Neutrophil (primary cell): ENCODE measurements around the gene IGSF9.

Experiments
- H3K27ac ChIP-seq: fragments of 200-600 bp; sonication (generic); 2 replicates; pipeline ENCODE4 v1.5.1; 2016; ENCODE audit warnings: mild to moderate bottlenecking, moderate library complexity
- H3K27me3 ChIP-seq: fragments of 200-600 bp; sonication (generic); 2 replicates; pipeline ENCODE4 v1.6.0; 2016; ENCODE audit warnings: mild to moderate bottlenecking
- H3K36me3 ChIP-seq: fragments of 200-600 bp; sonication (generic); 2 replicates; pipeline ENCODE4 v1.5.1; 2017
- H3K4me1 ChIP-seq, 2 experiments: fragments of 200-600 bp in 1 of 2; sonication (generic) in 1 of 2; 1 replicate in 1 of 2; 2 replicates in 1 of 2; pipeline versions ENCODE4 v1.5.1 to v1.6.1; 2013 to 2016; ENCODE audit warnings: low read depth in 1 of 2, low read length in 1 of 2, mild to moderate bottlenecking in 1 of 2, moderate library complexity in 1 of 2; ENCODE audit not compliant: control insufficient read depth in 1 of 2, insufficient read depth in 1 of 2
- H3K4me3 ChIP-seq, 2 experiments: fragments of 200-600 bp in 1 of 2; sonication (generic) in 1 of 2; 1 replicate in 1 of 2; 2 replicates in 1 of 2; pipeline ENCODE4 v1.5.1; 2013 to 2016; ENCODE audit warnings: low read depth in 1 of 2, low read length in 1 of 2, mild to moderate bottlenecking in 1 of 2, moderate library complexity in 1 of 2
- H3K9me3 ChIP-seq: fragments of 200-600 bp; sonication (generic); 2 replicates; pipeline ENCODE4 v1.5.1; 2016
- TF ChIP-seq, protein P1 (sequence below): fragments of 200-600 bp; sonication (generic); IDR thresholded peaks from 2 replicates; pipeline ENCODE4 v1.5.1; 2016; ENCODE audit warnings: antibody characterized with exemption

The IGSF9 gene

DNA sequence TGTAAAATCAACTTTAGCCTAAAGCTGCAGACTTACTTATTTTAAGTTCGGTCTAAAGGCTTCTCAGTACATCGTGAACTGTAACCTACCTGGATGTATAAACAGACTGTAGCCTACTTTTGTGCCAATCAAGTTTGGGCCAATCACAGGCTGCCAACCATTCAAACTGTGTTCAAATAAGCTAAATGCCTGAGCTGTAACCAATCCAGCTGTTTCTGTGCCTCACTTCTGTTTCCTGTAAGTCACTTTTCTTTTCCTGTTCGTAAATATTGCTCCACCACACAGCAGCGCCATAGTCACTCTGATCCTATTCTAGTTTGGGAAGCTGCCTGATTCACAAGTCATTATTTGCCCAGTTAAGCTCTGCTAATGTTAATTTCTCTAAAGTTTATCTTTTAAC, 46.1 kb upstream of the IGSF9 start:
- no peaks in the 10 kb centered on the region for H3K36me3 ChIP-seq
- H3K9me3 ChIP-seq: no peaks in the 10 kb centered on the region
- TF ChIP-seq, protein P1, sequence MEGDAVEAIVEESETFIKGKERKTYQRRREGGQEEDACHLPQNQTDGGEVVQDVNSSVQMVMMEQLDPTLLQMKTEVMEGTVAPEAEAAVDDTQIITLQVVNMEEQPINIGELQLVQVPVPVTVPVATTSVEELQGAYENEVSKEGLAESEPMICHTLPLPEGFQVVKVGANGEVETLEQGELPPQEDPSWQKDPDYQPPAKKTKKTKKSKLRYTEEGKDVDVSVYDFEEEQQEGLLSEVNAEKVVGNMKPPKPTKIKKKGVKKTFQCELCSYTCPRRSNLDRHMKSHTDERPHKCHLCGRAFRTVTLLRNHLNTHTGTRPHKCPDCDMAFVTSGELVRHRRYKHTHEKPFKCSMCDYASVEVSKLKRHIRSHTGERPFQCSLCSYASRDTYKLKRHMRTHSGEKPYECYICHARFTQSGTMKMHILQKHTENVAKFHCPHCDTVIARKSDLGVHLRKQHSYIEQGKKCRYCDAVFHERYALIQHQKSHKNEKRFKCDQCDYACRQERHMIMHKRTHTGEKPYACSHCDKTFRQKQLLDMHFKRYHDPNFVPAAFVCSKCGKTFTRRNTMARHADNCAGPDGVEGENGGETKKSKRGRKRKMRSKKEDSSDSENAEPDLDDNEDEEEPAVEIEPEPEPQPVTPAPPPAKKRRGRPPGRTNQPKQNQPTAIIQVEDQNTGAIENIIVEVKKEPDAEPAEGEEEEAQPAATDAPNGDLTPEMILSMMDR: no peak
- H3K4me1 ChIP-seq: peaks cover 7 to 9% of the 10 kb centered on the region in 2 experiments
- no peak overlapping the region for H3K27ac ChIP-seq
- peaks cover 12% of the 10 kb centered on the region for H3K27me3 ChIP-seq
- H3K4me3 ChIP-seq: no peak overlapping the region

DNA sequence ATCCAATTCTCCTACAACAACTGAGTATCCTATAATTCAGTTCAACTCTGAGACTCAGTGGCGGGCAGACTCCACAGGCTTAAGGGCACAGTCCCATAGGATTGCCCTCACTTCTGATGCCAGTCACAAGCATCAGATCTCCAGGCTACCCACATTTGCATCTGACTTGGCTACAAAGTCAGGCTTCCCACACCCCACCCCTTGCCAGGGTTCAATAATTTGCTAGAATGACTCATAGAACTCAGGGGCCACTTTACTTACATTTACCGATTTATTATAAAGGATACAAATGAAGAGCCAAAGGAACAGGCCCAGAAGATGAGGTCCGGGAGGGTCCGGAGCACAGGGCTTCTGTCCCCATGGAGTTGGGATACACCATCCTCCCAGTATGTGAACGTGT, 44.6 kb upstream of the IGSF9 start:
- Histone ChIP-seq H3K27me3 (peaks cover 2% of the 10 kb centered on the region), H3K9me3 (no peaks in the 10 kb centered on the region), H3K36me3 (no peaks in the 10 kb centered on the region)

DNA sequence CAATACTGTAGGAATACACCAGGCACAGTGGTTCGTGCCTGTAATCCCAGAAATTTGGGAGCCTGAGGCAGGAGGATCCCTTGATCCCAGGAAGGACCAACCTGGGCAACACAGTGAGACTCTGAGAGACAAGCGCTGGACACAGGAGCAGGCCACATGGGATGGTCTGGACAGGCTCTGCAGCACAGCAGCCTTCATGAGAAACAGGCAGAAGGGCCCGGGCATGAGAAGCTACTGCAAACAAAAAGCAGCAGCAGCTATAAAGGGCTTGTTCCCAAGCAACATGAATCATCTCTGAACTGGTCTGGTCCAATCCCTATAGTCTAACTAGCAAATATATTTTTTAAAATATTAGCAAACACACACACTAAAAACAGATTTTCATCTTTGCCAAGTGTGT, 44.2 kb upstream of the IGSF9 start:
- TF ChIP-seq, protein P1: no peak
- Histone ChIP-seq H3K36me3 (no peaks in the 10 kb centered on the region), H3K4me1 (peaks cover 7 to 9% of the 10 kb centered on the region in 2 experiments), H3K27ac (no peak overlapping the region), H3K9me3 (no peaks in the 10 kb centered on the region), H3K4me3 (no peak overlapping the region), H3K27me3 (peaks cover 4% of the 10 kb centered on the region)

More for the DNA sequence above, 44.6 kb upstream of the IGSF9 start:
- Histone ChIP-seq H3K27ac (no peak overlapping the region), H3K4me1 (peaks cover 7 to 9% of the 10 kb centered on the region in 2 experiments), H3K4me3 (no peak overlapping the region)
- TF ChIP-seq, protein P1: no peak

DNA sequence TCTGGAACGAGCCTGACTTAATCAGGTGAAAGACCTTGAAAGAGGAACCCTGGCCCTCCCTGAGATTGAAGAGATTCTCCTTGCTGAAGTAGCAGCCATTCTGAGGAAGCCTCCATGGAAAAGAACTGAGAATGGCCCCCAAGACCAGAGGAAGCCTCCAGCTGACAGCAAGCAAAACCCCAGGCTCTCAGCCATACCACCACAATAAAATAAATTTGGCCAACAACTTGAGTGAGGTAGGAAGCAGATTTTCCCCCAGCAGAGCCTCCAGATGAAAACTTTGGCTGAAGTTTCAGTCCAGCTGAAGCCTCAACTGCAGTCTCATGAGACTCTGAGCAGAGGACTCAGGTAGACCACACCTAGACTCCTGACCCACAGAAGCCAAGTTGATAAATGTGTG, 42.6 kb upstream of the IGSF9 start:
- Histone ChIP-seq H3K36me3 (no peaks in the 10 kb centered on the region), H3K4me1 (peaks cover 7 to 9% of the 10 kb centered on the region in 2 experiments), H3K9me3 (no peaks in the 10 kb centered on the region), H3K4me3 (no peak overlapping the region), H3K27me3 (peaks cover 15% of the 10 kb centered on the region), H3K27ac (no peak overlapping the region)
- TF ChIP-seq, protein P1: no peak

DNA sequence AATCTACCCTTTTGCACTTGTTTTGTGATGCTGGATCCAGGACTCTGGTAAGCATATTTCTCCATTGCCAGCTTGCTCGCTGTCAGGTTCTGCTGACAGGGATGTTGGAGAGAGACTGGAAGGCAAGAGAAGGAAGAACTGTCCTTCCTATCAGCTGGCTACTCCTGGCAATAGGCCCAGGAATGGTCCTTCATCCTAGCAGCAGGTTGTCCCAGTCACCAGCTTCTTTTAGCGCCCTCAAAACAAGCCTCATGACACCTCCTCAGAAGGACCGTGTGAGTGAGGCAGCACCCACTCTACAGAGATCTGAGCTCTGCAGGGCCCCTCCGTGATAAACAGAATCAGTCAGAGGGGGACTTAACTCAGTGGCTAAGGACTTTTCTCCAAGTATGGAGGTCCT, 41.8 kb upstream of the IGSF9 start:
- no peak overlapping the region for H3K27ac ChIP-seq
- H3K27me3 ChIP-seq: peaks cover 16% of the 10 kb centered on the region
- H3K36me3 ChIP-seq: no peaks in the 10 kb centered on the region
- TF ChIP-seq, protein P1: no peak
- no peak overlapping the region for H3K4me3 ChIP-seq
- peaks cover 7 to 9% of the 10 kb centered on the region in 2 experiments for H3K4me1 ChIP-seq
- H3K9me3 ChIP-seq: no peaks in the 10 kb centered on the region

DNA sequence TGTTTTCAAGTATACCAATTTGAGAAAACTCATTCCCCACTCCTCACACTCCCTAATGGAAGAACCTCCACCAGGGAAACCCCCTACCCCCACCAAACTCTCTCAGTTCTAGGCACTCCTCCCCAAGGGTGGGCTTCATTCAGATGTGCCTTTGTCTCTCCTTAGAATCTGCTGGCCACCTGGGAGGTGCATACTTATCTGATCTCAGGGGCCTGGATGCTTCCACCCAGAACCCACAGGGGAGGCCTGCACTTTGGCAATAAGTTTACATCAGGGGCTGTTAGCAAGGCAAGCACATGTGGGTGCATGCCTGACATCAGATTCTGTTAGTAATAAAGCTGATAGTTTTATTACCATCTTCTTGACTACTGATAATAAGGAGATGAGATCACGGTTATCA, 41.1 kb upstream of the IGSF9 start:
- H3K4me1 ChIP-seq: peaks cover 2 to 3% of the 10 kb centered on the region in 2 experiments
- H3K9me3 ChIP-seq: no peaks in the 10 kb centered on the region
- peaks cover 16% of the 10 kb centered on the region for H3K27me3 ChIP-seq
- no peak overlapping the region for H3K4me3 ChIP-seq
- no peaks in the 10 kb centered on the region for H3K36me3 ChIP-seq
- TF ChIP-seq, protein P1: no peak
- H3K27ac ChIP-seq: no peak overlapping the region
